H54 (cell line): ENCODE measurements around the gene OGFOD1.

Experiments used
- DNase-seq: peaks from one replicate; pipeline ENCODE4 v3.0.0; 2011; ENCODE audit warnings: low spot score, mixed read lengths; ENCODE audit not compliant: insufficient read length
- FAIRE-seq: peaks from 3 replicates; lab custom pipeline; 2011; peaks lifted over from hg19 to GRCh38; lab: Jason Lieb, UNC
- POLR2A ChIP-seq: IDR thresholded peaks from 2 replicates; pipeline ENCODE4 v1.6.1; 2011; ENCODE audit warnings: low read depth, mild to moderate bottlenecking, low read length

The OGFOD1 gene

GRCh38 chr16:56451753-56452689 is 667 bp downstream of the OGFOD1 start:
- peak; percentile 14 for DNase-seq
- TF ChIP-seq POLR2A, result no peak
- FAIRE-seq, result no peak

- TF ChIP-seq POLR2A, result no peak
- FAIRE-seq (no peak), DNase-seq (no peak)
These were observed 6.6 kb downstream of the OGFOD1 start for GRCh38 chr16:56457927-56458470.

GRCh38 chr16:56460101-56460500 is 8.7 kb downstream of the OGFOD1 start:
- TF ChIP-seq POLR2A, result no peak
- no peak for DNase-seq
- no peak for FAIRE-seq

- DNase-seq (no peak), FAIRE-seq (no peak)
- TF ChIP-seq POLR2A, result no peak
These were observed 10.9 kb downstream of the OGFOD1 start for GRCh38 chr16:56462064-56462796.

GRCh38 chr16:56463153-56463552 is 11.8 kb downstream of the OGFOD1 start:
- DNase-seq (no peak), FAIRE-seq (no peak)
- no peak for TF ChIP-seq POLR2A

GRCh38 chr16:56466344-56466743 is 15.0 kb downstream of the OGFOD1 start:
- FAIRE-seq (no peak), DNase-seq (no peak)
- no peak for TF ChIP-seq POLR2A

- no peak for FAIRE-seq
- no peak for DNase-seq
- TF ChIP-seq POLR2A, result no peak
These were observed 17.4 kb downstream of the OGFOD1 start for GRCh38 chr16:56468800-56469199.

GRCh38 chr16:56469748-56470147 is 18.4 kb downstream of the OGFOD1 start:
- no peak for TF ChIP-seq POLR2A
- DNase-seq (no peak), FAIRE-seq (no peak)

GRCh38 chr16:56470232-56470631 is 18.9 kb downstream of the OGFOD1 start:
- DNase-seq, result no peak
- no peak for TF ChIP-seq POLR2A
- no peak for FAIRE-seq

GRCh38 chr16:56470666-56471065 is 19.3 kb downstream of the OGFOD1 start:
- FAIRE-seq, result no peak
- DNase-seq, result no peak
- no peak for TF ChIP-seq POLR2A

GRCh38 chr16:56475201-56475600 is 23.8 kb downstream of the OGFOD1 start:
- no peak for FAIRE-seq
- TF ChIP-seq POLR2A, result no peak
- DNase-seq, result no peak

GRCh38 chr16:56477096-56477878 is 25.9 kb downstream of the OGFOD1 start:
- FAIRE-seq (peak; percentile 98), DNase-seq (peak; percentile 59)
- TF ChIP-seq POLR2A, result no peak

- TF ChIP-seq POLR2A, result no peak
- no peak for DNase-seq
- no peak for FAIRE-seq
These were observed 27.1 kb downstream of the OGFOD1 start for GRCh38 chr16:56478281-56479049.
